Caco-2 (cell line): Measurements from ENCODE around the gene TWF2. TPM values are rescaled to one million over a fixed set of nuclear protein-coding genes. Genes with fewer than 3 reads are reported as not detected.

Experiments used
- BruUV-seq: library from RNA; stranded (reverse); fragments of 400-500 nt; replicated peaks from 2 replicates; lab custom pipeline; 2021; lab: Mats Ljungman, UMichigan
- CTCF ChIA-PET: fragments of 300-600 bp; sonication (Branson Sonifier 250); formaldehyde crosslinking; loops from one replicate; lab custom pipeline; 2022; ENCODE audit warnings: antibody characterized with exemption; lab: Charles Lee
- POLR2A ChIA-PET: fragments of 300-600 bp; sonication (Branson Sonifier 250); formaldehyde crosslinking; loops from one replicate; lab custom pipeline; 2022; ENCODE audit warnings: antibody characterized with exemption; lab: Charles Lee
- DNase-seq, 2 experiments: peaks; one replicate each; pipeline versions ENCODE4 v3.0.0 to v3.0.0-alpha.2; 2020 to 2022
- H3K27me3 ChIP-seq: replicated peaks from 2 replicates; pipeline ENCODE4 v1.6.0; 2011; ENCODE audit warnings: low read length; ENCODE audit not compliant: control insufficient read depth, insufficient read depth
- H3K36me3 ChIP-seq: 2 replicates; pipeline ENCODE4 v1.5.1; 2011; ENCODE audit warnings: low read length; ENCODE audit not compliant: control insufficient read depth, insufficient read depth
- H3K4me1 ChIP-seq: fragments of 250-450 bp; sonication (Bioruptor Pico); 2 replicates; pipeline ENCODE4 v1.5.1; 2020; ENCODE audit warnings: mild to moderate bottlenecking
- H3K4me3 ChIP-seq: 2 replicates; pipeline ENCODE4 v1.5.1; 2011; ENCODE audit warnings: low read depth, mild to moderate bottlenecking, control low read depth, low read length
- H3K9me3 ChIP-seq: fragments of 250-450 bp; sonication (Bioruptor Pico); 2 replicates; pipeline ENCODE4 v1.5.1; 2020; ENCODE audit warnings: mild to moderate bottlenecking, moderate library complexity
- H3K27ac Mint-ChIP-seq: one replicate; pipeline ENCODE4 v1.8.0; 2022; ENCODE audit warnings: mixed read lengths; ENCODE audit not compliant: unreplicated experiment
- H3K27me3 Mint-ChIP-seq: one replicate; pipeline ENCODE4 v1.8.0; 2022; ENCODE audit warnings: mixed read lengths; ENCODE audit not compliant: insufficient read depth, unreplicated experiment
- H3K36me3 Mint-ChIP-seq: one replicate; pipeline ENCODE4 v1.8.0; 2022; ENCODE audit warnings: mild to moderate bottlenecking, mixed read lengths; ENCODE audit not compliant: insufficient read depth, unreplicated experiment
- H3K4me1 Mint-ChIP-seq: one replicate; pipeline ENCODE4 v1.8.0; 2022; ENCODE audit warnings: low read depth, mixed read lengths; ENCODE audit not compliant: unreplicated experiment
- H3K4me3 Mint-ChIP-seq: one replicate; pipeline ENCODE4 v1.8.0; 2022; ENCODE audit warnings: mild to moderate bottlenecking, moderate library complexity, mixed read lengths; ENCODE audit not compliant: unreplicated experiment
- H3K9me3 Mint-ChIP-seq: one replicate; pipeline ENCODE4 v1.8.0; 2022; ENCODE audit warnings: mixed read lengths; ENCODE audit not compliant: unreplicated experiment
- CTCF ChIP-seq, 2 experiments: fragments of 200-600 bp in 1 of 2; IDR thresholded peaks; 1 replicate in 1 of 2; 2 replicates in 1 of 2; pipeline versions ENCODE4 v1.5.1 to v1.8.0; 2011 to 2022; ENCODE audit warnings: antibody characterized with exemption in 1 of 2, control low read depth in 1 of 2, inconsistent platforms in 1 of 2, low read depth in 1 of 2, low read length in 1 of 2, mild to moderate bottlenecking in 1 of 2, moderate library complexity in 1 of 2; ENCODE audit not compliant: insufficient read depth in 1 of 2, severe bottlenecking in 1 of 2, unreplicated experiment in 1 of 2
- intact Hi-C: fragments of 100-400 bp; cut with micrococcal nuclease; formaldehyde crosslinking; loops from one replicate; pipeline ENCODE4 v1.10.0; 2022; ENCODE audit not compliant: unreplicated experiment
- total RNA-seq: library from RNA; stranded (reverse); gene quantifications from 2 replicates; pipeline ENCODE4 v1.2.3, GENCODE V29; 2022

The TWF2 gene
- total RNA-seq, 1 experiment from 2014 or later: 29.9 TPM

DNA sequence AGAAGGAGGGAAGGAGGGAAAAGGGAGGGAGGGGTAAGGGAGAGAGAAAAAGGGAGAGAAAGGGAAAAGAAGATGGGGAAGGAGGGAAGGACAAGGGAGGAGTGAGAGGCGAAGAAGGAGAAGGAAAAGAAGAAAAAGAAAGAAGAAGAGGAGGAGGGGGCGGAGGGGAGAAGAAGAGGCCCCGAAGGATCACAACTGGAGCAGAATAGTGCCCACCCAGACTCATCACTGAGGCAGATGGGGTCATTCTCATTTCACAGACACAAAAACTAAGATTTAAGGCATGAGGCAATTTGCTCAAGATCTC, 43.7 kb downstream of the TWF2 start:
- no TSS peak for BruUV-seq
- intact Hi-C loops: loop anchor here (5.0 kb wide), 1 partner anchor 43 kb away; the partner anchor contains the start of gene POC1A
- TF ChIP-seq CTCF (IDR thresholded peaks at IDR 0.05; ENCODE audit: insufficient read depth in 1 of 2, low read depth in 1 of 2, low read length in 1 of 2, severe bottlenecking in 1 of 2, unreplicated experiment in 1 of 2): no peak

DNA sequence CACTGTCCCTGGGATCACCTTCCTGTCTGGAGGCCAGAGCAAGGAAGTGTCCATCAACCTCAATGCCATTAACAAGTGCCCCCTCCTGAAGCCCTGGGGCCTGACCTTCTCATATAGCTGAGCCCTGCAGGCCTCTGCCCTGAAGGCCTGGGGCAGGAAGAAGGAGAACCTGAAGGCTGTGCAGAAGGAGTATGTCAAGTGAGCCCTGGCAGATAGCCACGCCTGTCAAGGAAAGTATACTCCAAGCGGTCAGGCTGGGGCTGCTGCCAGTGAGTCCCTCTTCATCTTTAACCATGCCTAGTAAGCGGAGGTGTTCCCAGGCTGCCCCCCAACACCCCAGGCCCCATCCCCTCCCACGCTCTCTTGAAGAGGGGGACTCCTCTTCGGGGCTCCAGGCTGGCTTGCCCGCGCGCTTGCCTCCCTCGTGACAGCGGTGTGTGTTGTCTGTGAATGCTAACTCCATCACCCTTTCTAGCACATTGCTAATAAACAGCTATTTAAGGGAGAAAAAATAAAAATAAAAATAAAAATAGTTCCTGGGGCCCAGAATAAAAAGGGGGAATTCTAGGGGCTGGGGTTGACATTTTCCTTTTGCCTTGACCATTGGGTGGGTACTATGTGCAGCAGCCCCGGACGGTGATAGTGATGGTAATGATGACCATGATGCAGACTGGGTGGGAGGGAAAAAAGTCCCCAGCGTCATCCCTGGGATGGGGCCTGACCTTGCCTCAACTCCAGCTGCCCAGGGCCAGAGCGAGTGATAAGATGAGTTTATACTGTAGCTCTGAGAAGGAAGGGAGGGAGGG, 44.3 kb downstream of the TWF2 start:
- ChIA-PET CTCF (no interaction called here), POLR2A (no interaction called here)
- no peak for DNase-seq
- H3K36me3 Mint-ChIP-seq: peaks cover 18% of the 10 kb centered on the region
- intact Hi-C loops: loop anchor here (5.0 kb wide), 1 partner anchor 42 kb away; the partner anchor contains the start of gene POC1A
- H3K4me3 ChIP-seq: no peak overlapping the region
- H3K27me3 ChIP-seq: no peaks in the 10 kb centered on the region
- H3K4me1 ChIP-seq: peaks cover 32% of the 10 kb centered on the region
- TF ChIP-seq CTCF (IDR thresholded peaks at IDR 0.05; ENCODE audit: insufficient read depth in 1 of 2, low read depth in 1 of 2, low read length in 1 of 2, severe bottlenecking in 1 of 2, unreplicated experiment in 1 of 2): no peak
- H3K36me3 ChIP-seq: no peaks in the 10 kb centered on the region; the same call in 1 of the 2 replicates
- no peak overlapping the region for H3K27ac Mint-ChIP-seq
- no peaks in the 10 kb centered on the region for H3K9me3 Mint-ChIP-seq
- peaks cover 7% of the 10 kb centered on the region for H3K4me1 Mint-ChIP-seq
- no TSS peak for BruUV-seq
- H3K27me3 Mint-ChIP-seq: no peaks in the 10 kb centered on the region
- H3K4me3 Mint-ChIP-seq: no peak overlapping the region
- H3K9me3 ChIP-seq: no peaks in the 10 kb centered on the region

More for the DNA sequence above, 43.7 kb downstream of the TWF2 start:
- H3K4me3 Mint-ChIP-seq: no peak overlapping the region
- CTCF ChIA-PET: no interaction called here
- peaks cover 7% of the 10 kb centered on the region for H3K4me1 Mint-ChIP-seq
- H3K27ac Mint-ChIP-seq: no peak overlapping the region
- no peaks in the 10 kb centered on the region for H3K27me3 Mint-ChIP-seq
- H3K4me1 ChIP-seq: peaks cover 30% of the 10 kb centered on the region
- no peaks in the 10 kb centered on the region for H3K9me3 ChIP-seq
- POLR2A ChIA-PET: no interaction called here
- H3K36me3 Mint-ChIP-seq: peaks cover 23% of the 10 kb centered on the region
- H3K4me3 ChIP-seq: no peak overlapping the region
- no peaks in the 10 kb centered on the region; the same call in 1 of the 2 replicates for H3K36me3 ChIP-seq
- H3K27me3 ChIP-seq: no peaks in the 10 kb centered on the region
- H3K9me3 Mint-ChIP-seq: no peaks in the 10 kb centered on the region
- DNase-seq: no peak

- Mint-ChIP-seq H3K27me3 (no peaks in the 10 kb centered on the region), H3K4me3 (no peak overlapping the region), H3K4me1 (peaks cover 13% of the 10 kb centered on the region), H3K36me3 (peaks cover 4% of the 10 kb centered on the region), H3K9me3 (no peaks in the 10 kb centered on the region), H3K27ac (no peak overlapping the region)
- POLR2A ChIA-PET: no interaction called here
- no peaks in the 10 kb centered on the region for H3K9me3 ChIP-seq
- CTCF ChIA-PET: interaction anchor here (0.6 to 0.7 kb wide), 2 partner anchors 12 to 27 kb away, joined by 3 read pairs; no protein-coding TSS in a partner anchor
- DNase-seq: no peak
- TF ChIP-seq CTCF (IDR thresholded peaks at IDR 0.05; ENCODE audit: insufficient read depth in 1 of 2, low read depth in 1 of 2, low read length in 1 of 2, severe bottlenecking in 1 of 2, unreplicated experiment in 1 of 2): no peak
- no peak overlapping the region for H3K4me3 ChIP-seq
- no TSS peak for BruUV-seq
- no peaks in the 10 kb centered on the region for H3K36me3 ChIP-seq
- H3K27me3 ChIP-seq: no peaks in the 10 kb centered on the region
- intact Hi-C loops: no loop called here
- peaks cover 37% of the 10 kb centered on the region for H3K4me1 ChIP-seq
Measured at GRCh38 chr3:52193065-52193464, 45.9 kb downstream of the TWF2 start.
